Activated naive CD8-positive, alpha-beta T cell treated with anti-CD3 and anti-CD28 coated beads for 36 hours (primary cell): ENCODE data around the gene ZNF394. TPM values are rescaled to one million over a fixed set of nuclear protein-coding genes. Genes with fewer than 3 reads are reported as not detected.
A peak's percentile ranks its signal among the peaks of the same experiment; 100 is the strongest.

Experiments
- DNase-seq: peaks from one replicate; pipeline ENCODE4 v3.0.0; 2021
- H3K27ac Mint-ChIP-seq: one replicate; pipeline ENCODE4 v1.8.0; 2022; ENCODE audit warnings: mild to moderate bottlenecking, moderate library complexity, mixed read lengths
- H3K27me3 Mint-ChIP-seq: one replicate; pipeline ENCODE4 v1.8.0; 2022; ENCODE audit warnings: mild to moderate bottlenecking, mixed read lengths
- H3K36me3 Mint-ChIP-seq: one replicate; pipeline ENCODE4 v1.8.0; 2021; ENCODE audit warnings: mild to moderate bottlenecking, mixed read lengths
- H3K4me1 Mint-ChIP-seq: one replicate; pipeline ENCODE4 v1.8.0; 2021; ENCODE audit warnings: mixed read lengths
- H3K4me3 Mint-ChIP-seq: one replicate; pipeline ENCODE4 v1.8.0; 2022; ENCODE audit warnings: mild to moderate bottlenecking, moderate library complexity, mixed read lengths
- H3K9me3 Mint-ChIP-seq: one replicate; pipeline ENCODE4 v1.8.0; 2022; ENCODE audit warnings: mixed read lengths
- total RNA-seq, 2 experiments: library from RNA; stranded (reverse); gene quantifications; one replicate each; pipeline ENCODE4 v1.2.3, GENCODE V29; 2021

ZNF394 gene
- total RNA-seq, 2 experiments from 2014 or later, result 26.1 to 27.5 TPM

- peaks cover 16% of the 10 kb centered on the region for H3K36me3 Mint-ChIP-seq
- peak within 1 kb of the TSS; percentile 95 for H3K27ac Mint-ChIP-seq
- H3K27me3 Mint-ChIP-seq, result no peaks in the 10 kb centered on the region
- peak within 1 kb of the TSS; percentile 99 for H3K4me3 Mint-ChIP-seq
- H3K4me1 Mint-ChIP-seq, result peaks cover 22% of the 10 kb centered on the region
- peak; percentile 98 for DNase-seq
- no peaks in the 10 kb centered on the region for H3K9me3 Mint-ChIP-seq
Observed at GRCh38 chr7:99472561-99473314, 27.3 kb downstream of the ZNF394 start, which contains the start of gene ZNF789. ZNF789 (plus strand) TSS chr7:99472890; CDS start chr7:99476457, 3,567 bp downstream.

- peaks cover 20% of the 10 kb centered on the region for H3K36me3 Mint-ChIP-seq
- DNase-seq, result no peak
- no peaks in the 10 kb centered on the region for H3K9me3 Mint-ChIP-seq
- H3K27me3 Mint-ChIP-seq, result no peaks in the 10 kb centered on the region
- peaks cover 16% of the 10 kb centered on the region for H3K4me1 Mint-ChIP-seq
- no peak overlapping the region for H3K4me3 Mint-ChIP-seq
- H3K27ac Mint-ChIP-seq, result no peak overlapping the region
Observed at GRCh38 chr7:99469381-99470065, 30.6 kb downstream of the ZNF394 start.

GRCh38 chr7:99468336-99468918 lies 31.7 kb downstream of the ZNF394 start:
- Mint-ChIP-seq H3K9me3 (no peaks in the 10 kb centered on the region), H3K27me3 (no peaks in the 10 kb centered on the region), H3K4me1 (peaks cover 18% of the 10 kb centered on the region), H3K36me3 (peaks cover 22% of the 10 kb centered on the region), H3K27ac (no peak overlapping the region), H3K4me3 (no peak overlapping the region)
- no peak for DNase-seq

GRCh38 chr7:99465421-99465768 lies 34.7 kb downstream of the ZNF394 start:
- Mint-ChIP-seq H3K36me3 (peaks cover 31% of the 10 kb centered on the region), H3K27ac (peak overlapping the region; percentile 89), H3K9me3 (no peaks in the 10 kb centered on the region), H3K4me3 (peak overlapping the region; percentile 90), H3K4me1 (peaks cover 22% of the 10 kb centered on the region), H3K27me3 (no peaks in the 10 kb centered on the region)
- DNase-seq, result no peak

- no peak for DNase-seq
- Mint-ChIP-seq H3K9me3 (no peaks in the 10 kb centered on the region), H3K4me3 (no peak overlapping the region), H3K27me3 (no peaks in the 10 kb centered on the region), H3K36me3 (peaks cover 32% of the 10 kb centered on the region), H3K4me1 (peaks cover 33% of the 10 kb centered on the region), H3K27ac (no peak overlapping the region)
Observed at GRCh38 chr7:99461221-99461620, 38.9 kb downstream of the ZNF394 start.

- Mint-ChIP-seq H3K27ac (no peak overlapping the region), H3K9me3 (no peaks in the 10 kb centered on the region), H3K27me3 (no peaks in the 10 kb centered on the region), H3K4me3 (no peak overlapping the region), H3K36me3 (peaks cover 29% of the 10 kb centered on the region), H3K4me1 (peaks cover 33% of the 10 kb centered on the region)
- no peak for DNase-seq
Observed at GRCh38 chr7:99460651-99461050, 39.4 kb downstream of the ZNF394 start.

GRCh38 chr7:99459087-99459486 lies 41.0 kb downstream of the ZNF394 start:
- Mint-ChIP-seq H3K27ac (peak overlapping the region; percentile 0), H3K27me3 (no peaks in the 10 kb centered on the region), H3K4me1 (peaks cover 27% of the 10 kb centered on the region), H3K36me3 (peaks cover 23% of the 10 kb centered on the region), H3K4me3 (no peak overlapping the region), H3K9me3 (no peaks in the 10 kb centered on the region)
- peak; percentile 35 for DNase-seq

GRCh38 chr7:99457650-99458493 lies 42.2 kb downstream of the ZNF394 start:
- Mint-ChIP-seq H3K4me1 (peaks cover 20% of the 10 kb centered on the region), H3K27ac (no peak overlapping the region), H3K27me3 (no peaks in the 10 kb centered on the region), H3K9me3 (no peaks in the 10 kb centered on the region), H3K36me3 (peaks cover 22% of the 10 kb centered on the region), H3K4me3 (no peak overlapping the region)
- no peak for DNase-seq

GRCh38 chr7:99457050-99457649 lies 42.9 kb downstream of the ZNF394 start:
- peak overlapping the region; percentile 1 for H3K4me3 Mint-ChIP-seq
- peaks cover 18% of the 10 kb centered on the region for H3K4me1 Mint-ChIP-seq
- no peaks in the 10 kb centered on the region for H3K9me3 Mint-ChIP-seq
- H3K36me3 Mint-ChIP-seq, result peaks cover 15% of the 10 kb centered on the region
- peak overlapping the region; percentile 67 for H3K27ac Mint-ChIP-seq
- H3K27me3 Mint-ChIP-seq, result no peaks in the 10 kb centered on the region
- DNase-seq, result no peak

GRCh38 chr7:99456288-99456687 lies 43.8 kb downstream of the ZNF394 start:
- Mint-ChIP-seq H3K36me3 (peaks cover 15% of the 10 kb centered on the region), H3K27me3 (no peaks in the 10 kb centered on the region), H3K4me1 (peaks cover 15% of the 10 kb centered on the region), H3K4me3 (no peak overlapping the region), H3K9me3 (no peaks in the 10 kb centered on the region), H3K27ac (no peak overlapping the region)
- DNase-seq, result no peak

GRCh38 chr7:99455874-99456273 lies 44.2 kb downstream of the ZNF394 start:
- peaks cover 15% of the 10 kb centered on the region for H3K4me1 Mint-ChIP-seq
- H3K4me3 Mint-ChIP-seq, result no peak overlapping the region
- H3K9me3 Mint-ChIP-seq, result no peaks in the 10 kb centered on the region
- peaks cover 19% of the 10 kb centered on the region for H3K36me3 Mint-ChIP-seq
- no peak for DNase-seq
- H3K27ac Mint-ChIP-seq, result no peak overlapping the region
- H3K27me3 Mint-ChIP-seq, result no peaks in the 10 kb centered on the region

- no peak overlapping the region for H3K27ac Mint-ChIP-seq
- no peaks in the 10 kb centered on the region for H3K9me3 Mint-ChIP-seq
- no peaks in the 10 kb centered on the region for H3K27me3 Mint-ChIP-seq
- H3K4me3 Mint-ChIP-seq, result no peak overlapping the region
- no peak for DNase-seq
- H3K36me3 Mint-ChIP-seq, result peaks cover 20% of the 10 kb centered on the region
- H3K4me1 Mint-ChIP-seq, result no peaks in the 10 kb centered on the region
Observed at GRCh38 chr7:99453105-99453504, 47.0 kb downstream of the ZNF394 start.

- Mint-ChIP-seq H3K36me3 (peaks cover 20% of the 10 kb centered on the region), H3K4me3 (no peak overlapping the region), H3K27ac (no peak overlapping the region), H3K4me1 (no peaks in the 10 kb centered on the region), H3K9me3 (no peaks in the 10 kb centered on the region), H3K27me3 (no peaks in the 10 kb centered on the region)
- no peak for DNase-seq
Observed at GRCh38 chr7:99452541-99452940, 47.5 kb downstream of the ZNF394 start.

GRCh38 chr7:99451936-99452335 lies 48.1 kb downstream of the ZNF394 start:
- Mint-ChIP-seq H3K27ac (peak overlapping the region; percentile 65), H3K36me3 (peaks cover 18% of the 10 kb centered on the region), H3K4me3 (no peak overlapping the region), H3K9me3 (no peaks in the 10 kb centered on the region), H3K4me1 (no peaks in the 10 kb centered on the region), H3K27me3 (no peaks in the 10 kb centered on the region)
- DNase-seq, result no peak
